ENCODE data around the gene CYP26A1.

Gene CYP26A1

GRCh38 chr10:93124580-93125318 lies 51.1 kb downstream of the CYP26A1 start:
- no peak for DNase-seq

- no peak for DNase-seq
Measured at GRCh38 chr10:93125966-93126365, 52.3 kb downstream of the CYP26A1 start.

GRCh38 chr10:93126483-93127052 lies 52.9 kb downstream of the CYP26A1 start:
- DNase-seq, result no peak

Measured in CD4-positive, alpha-beta T cell treated with Interleukin-4 for 4 hours (primary cell).